GM19035 (cell line): ENCODE data around the gene TCEAL3.
A peak's percentile ranks its signal among the peaks of the same experiment; 100 is the strongest.
"Not testable (repeated sequence)": the region's sequence is repeated elsewhere in the genome, so short reads cannot be mapped to it uniquely, and the experiment has no call there.

Experiments used
- ATAC-seq: cut with Tn5 transposase; IDR thresholded peaks from one replicate; pipeline ENCODE4 v1.9.1; 2021; ENCODE audit not compliant: unreplicated experiment

Gene TCEAL3, protein sequence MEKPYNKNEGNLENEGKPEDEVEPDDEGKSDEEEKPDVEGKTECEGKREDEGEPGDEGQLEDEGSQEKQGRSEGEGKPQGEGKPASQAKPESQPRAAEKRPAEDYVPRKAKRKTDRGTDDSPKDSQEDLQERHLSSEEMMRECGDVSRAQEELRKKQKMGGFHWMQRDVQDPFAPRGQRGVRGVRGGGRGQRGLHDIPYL

GRCh38 chrX:103607364-103608305 is at the start of gene TCEAL3:
TCEAL3 (plus strand) TSS chrX:103607963; CDS start chrX:103609065, 1,102 bp downstream.
- peak; percentile 84 for ATAC-seq

- ATAC-seq = no peak
Observed at GRCh38 chrX:103560256-103560655, 47.5 kb upstream of the TCEAL3 start.

DNA sequence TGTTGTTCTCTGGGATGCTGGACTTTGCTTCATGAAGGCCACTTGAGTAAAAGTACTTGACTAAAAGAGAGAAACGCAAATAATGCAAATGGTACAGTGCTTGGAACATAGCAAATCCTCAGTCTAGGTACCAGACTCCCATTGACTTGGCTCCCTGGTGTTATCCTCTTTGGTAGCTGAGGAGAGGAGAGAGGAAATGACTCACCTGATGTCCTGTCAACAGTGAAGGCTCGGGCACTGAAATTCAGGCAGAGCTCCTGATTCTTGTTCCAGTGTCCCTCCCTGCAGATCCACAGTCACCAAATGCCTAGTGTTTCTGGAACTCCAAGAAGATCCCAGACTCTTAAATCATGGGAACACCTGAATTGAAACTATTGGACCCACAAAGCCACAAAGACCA is 45.0 kb upstream of the TCEAL3 start:
- no peak for ATAC-seq

DNA sequence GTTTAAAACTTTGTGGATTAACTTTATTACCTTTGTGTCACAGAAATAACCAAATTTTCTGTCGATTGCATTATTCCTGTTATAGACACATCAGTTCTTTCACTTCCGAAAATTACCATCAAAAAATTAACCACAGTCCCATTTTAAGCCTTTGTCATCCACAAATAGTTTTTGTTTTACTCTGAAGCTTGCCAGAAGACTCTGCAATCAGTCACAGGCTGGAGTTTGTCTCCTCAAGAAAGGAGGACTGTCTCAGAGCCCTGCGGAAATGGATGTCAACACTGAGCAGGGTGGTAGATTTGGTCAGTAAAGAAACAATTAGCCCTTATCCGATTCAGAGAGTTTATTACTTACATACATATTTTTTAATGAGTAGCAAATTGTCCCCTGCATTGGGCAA is 42.6 kb upstream of the TCEAL3 start:
- no peak for ATAC-seq

- no peak for ATAC-seq
Observed at GRCh38 chrX:103565752-103566151, 42.0 kb upstream of the TCEAL3 start.

- ATAC-seq = no peak
Observed at GRCh38 chrX:103571121-103571520, 36.6 kb upstream of the TCEAL3 start.

DNA sequence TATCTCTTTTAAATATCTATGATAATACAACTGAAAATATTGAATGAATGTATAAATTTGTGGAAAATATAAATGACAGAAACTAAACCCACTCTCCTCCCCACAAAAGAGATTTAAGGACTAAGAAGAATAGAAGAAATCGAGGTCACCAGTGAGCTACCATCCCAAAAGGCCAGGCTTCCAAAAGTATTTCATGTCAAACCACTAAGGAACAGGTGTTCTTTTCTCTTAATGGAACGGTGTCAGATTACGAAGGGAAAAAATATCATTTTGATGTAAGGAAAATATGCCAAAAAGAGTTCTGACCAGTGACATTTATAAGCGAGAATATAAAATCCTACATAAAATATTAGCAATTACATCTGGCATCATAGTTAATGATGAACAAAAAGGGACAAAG is 36.0 kb upstream of the TCEAL3 start:
- ATAC-seq = no peak

DNA sequence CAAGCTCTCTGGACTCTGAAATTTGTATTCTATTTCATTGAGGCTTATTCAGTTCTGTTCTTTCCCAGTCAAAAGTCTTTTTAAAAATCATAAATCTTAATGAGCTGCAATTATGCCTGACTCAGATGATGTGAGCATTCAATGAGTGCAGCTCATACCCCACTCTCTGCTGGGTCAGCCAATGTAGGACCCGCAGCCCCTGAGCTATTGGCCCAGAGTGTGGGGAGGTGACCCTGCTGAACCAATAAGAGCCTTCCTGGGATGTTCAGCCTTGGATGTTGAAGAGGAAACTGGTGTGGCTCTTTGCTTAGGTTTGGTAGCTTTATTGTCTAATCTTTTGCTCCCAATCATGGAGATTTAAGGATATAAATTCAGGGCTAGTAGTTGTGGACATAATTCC is 34.6 kb upstream of the TCEAL3 start:
- no peak for ATAC-seq

- no peak for ATAC-seq
Observed at GRCh38 chrX:103584596-103584995, 23.2 kb upstream of the TCEAL3 start.

DNA sequence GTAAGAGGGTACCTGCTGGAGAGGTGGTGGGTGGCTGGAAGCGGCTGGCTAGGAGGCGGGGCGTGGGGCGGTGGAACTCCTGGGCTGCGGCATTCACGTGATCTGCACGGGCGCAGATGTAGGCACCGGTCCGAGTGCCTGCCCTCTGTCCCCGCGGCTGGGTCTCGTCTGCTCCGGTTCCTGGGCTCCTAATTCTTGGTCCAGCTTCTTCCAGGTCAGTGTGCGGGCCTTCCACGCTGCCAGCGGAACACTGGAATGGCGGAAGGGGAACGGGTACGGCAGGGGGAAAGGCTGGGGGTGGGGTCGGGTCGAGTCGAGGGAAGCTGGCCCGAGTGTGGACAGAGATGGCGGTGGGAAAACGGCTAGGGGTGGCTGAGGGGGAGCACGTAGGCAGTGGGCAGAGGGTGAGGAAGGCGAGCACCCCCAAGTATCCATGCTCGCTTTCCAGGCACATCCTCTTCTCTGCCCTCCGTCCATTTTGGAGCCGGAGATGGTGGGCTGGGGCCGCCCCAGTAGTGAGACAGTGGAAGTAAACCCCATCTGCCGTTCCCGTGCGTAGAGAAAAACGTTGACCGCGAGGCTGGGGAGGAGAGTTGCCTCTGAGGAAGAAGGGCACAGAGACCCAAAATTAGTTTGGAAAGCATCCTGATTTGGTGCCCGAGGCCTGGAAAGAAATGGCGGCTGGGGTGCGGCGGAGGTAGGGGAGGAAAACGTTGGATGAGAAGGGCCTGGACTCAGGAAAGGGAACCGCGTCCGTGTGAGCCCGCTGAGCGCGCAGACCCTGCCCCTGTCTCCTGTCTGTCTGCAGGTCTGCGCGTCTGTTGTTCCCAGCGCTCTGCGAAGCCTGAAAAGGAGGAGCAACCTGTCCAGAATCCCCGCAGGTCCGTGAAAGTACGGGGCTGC is 22.1 kb upstream of the TCEAL3 start, which contains the start of gene TCEAL4:
Gene TCEAL4, plus strand, starts transcription at position 105 of the 903 bp plus-strand sequence. CDS start 1,161 bp downstream, outside the sequence.
- peak; percentile 91 for ATAC-seq

- ATAC-seq = peak; percentile 25
Observed at GRCh38 chrX:103586314-103586646, 21.5 kb upstream of the TCEAL3 start.

DNA sequence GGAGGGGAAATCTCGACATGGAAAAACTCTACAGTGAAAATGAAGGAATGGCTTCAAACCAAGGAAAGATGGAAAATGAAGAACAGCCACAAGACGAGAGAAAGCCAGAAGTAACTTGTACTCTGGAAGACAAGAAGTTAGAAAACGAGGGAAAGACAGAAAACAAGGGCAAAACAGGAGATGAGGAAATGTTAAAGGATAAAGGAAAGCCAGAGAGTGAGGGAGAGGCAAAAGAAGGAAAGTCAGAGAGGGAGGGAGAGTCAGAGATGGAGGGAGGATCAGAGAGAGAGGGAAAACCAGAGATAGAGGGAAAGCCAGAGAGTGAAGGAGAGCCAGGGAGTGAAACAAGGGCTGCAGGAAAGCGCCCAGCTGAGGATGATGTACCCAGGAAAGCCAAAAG is 21.1 kb upstream of the TCEAL3 start:
- ATAC-seq = no peak

DNA sequence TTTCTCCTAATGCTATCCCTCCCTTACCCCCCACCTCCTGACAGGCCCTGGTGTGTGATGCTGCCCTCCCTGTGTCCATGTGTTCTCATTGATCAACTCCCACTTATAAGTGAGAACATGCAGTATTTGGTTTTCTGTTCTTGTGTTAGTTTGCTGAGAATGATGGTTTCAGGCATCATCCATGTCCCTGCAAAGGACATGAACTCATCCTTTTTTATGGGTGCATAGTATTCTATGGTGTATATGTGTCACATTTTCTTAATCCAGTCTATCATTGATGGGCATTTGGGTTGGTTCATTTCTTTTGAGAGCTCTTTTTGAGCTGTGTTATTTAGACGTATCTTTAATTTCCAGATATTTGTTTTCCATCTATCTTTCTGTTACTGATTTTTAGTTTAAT is 15.5 kb upstream of the TCEAL3 start:
- not testable (repeated sequence) for ATAC-seq

DNA sequence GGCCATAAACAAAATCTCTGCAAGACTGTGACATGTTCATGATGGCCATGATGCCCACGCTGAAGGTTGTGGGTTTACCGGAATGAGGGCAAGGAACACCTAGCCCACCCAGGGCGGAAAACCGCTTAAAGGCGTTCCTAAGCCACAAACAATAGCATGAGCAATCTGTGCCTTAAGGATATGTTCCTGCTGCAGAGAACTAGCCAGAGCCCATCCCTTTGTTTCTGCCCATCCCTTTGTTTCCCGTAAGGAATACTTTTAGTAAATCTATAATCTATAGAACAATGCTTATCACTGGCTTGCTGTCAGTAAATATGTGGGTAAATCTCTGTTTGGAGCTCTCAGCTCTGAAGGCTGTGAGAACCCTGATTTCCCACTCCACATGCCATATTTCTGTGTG is 12.6 kb upstream of the TCEAL3 start:
- not testable (repeated sequence) for ATAC-seq

DNA sequence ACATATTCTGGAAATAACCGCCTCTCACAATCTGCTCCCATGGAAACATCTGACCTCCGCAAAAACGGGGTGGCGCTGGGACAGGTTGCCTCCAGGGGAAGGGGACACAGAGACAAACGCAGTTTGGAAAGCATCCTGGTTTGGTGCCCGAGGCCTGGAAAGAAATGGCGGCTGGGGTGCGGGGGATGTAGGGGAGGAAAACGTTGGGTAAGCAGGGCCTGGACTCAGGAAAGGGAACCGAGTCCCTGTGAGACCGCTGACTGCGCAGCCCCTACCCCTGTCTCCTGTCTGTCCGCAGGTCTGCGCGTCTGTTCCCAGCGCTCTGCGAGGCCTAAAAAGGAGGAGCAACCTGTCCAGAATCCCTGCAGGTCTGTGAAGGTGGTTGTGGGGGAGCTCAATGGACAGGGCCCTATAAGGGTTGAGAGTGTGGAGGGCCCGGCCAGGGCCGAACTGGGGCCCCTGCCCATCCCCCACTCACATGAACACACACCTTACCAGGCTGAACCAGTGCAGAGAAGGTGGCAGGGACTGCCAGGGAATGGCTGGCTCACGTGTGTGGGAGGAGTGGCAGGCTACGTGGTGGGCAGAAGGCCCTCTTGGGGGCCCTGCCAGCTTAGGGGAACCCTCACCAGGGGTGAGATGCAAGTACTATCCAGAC is 672 bp downstream of the TCEAL3 start:
- peak; percentile 33 for ATAC-seq

- ATAC-seq = no peak
Observed at GRCh38 chrX:103610282-103610681, 2.5 kb downstream of the TCEAL3 start.

DNA sequence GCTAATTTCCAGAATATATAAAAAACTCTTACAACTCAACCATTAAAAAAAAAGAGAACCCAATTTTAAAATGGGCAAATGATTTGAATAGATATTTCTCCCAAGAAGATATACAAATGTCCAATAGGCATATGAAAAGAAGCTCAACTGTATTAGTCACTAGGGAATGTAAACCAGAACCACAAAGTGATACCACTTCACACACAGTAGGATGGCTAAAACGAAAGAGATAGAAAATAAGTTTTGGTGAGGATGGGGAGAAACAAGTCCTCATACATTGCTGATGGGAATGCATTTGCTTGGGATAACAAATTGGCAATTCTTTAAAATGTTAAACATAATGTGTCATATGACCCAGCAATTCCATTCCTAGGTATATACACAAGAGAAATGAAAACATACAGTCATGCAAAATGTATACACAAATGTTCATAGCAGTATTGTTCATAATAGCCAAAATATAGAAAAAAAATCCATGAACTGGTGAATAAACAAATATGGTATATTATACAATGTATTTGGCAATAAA is 5.7 kb downstream of the TCEAL3 start:
- ATAC-seq = no peak

DNA sequence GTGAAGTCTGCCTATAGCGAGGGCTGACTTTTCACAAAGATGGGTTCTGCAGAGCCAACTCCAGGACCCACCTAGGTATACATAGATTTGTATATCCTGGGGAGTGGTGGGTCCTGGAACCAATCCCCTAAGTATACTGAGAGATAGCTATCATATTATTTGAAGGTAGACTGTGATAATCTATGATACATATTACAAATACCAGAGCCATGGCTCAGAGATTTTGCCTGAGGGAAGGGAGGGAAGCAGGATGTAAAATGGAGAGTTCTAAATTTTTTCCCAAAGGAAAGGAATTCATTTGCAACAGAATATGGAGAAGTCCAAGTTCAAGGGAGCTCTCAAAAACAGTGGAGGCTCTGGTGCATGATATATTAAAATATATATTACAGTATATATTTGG is 7.2 kb downstream of the TCEAL3 start:
- no peak for ATAC-seq

DNA sequence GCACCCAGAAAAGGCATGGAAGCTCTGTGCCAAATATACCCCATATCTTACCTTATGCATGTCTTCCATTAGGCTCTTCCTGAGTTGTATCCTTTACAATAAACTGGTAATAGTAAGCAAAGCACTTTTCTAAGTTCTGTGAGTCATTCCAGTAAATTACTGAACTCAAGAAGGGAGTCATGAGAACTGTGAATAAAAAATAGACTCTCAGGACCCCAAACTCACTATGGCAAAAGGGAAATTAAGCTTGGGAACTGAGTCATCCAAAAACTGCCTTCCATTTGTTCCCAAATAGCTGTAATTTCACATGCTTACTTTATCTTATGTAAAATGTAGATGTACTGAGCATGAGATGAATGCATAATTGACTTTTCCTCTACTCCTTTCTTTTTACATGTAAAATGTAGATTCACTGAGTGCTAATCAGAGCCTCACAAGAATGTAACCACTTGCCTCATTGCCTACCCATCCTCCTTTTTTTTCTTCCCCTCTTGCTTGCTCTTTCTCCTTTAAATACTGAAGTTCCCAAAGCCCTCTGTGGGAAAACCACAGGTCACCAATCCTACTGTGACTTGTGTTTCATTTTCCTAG is 8.1 kb downstream of the TCEAL3 start:
- ATAC-seq = no peak

DNA sequence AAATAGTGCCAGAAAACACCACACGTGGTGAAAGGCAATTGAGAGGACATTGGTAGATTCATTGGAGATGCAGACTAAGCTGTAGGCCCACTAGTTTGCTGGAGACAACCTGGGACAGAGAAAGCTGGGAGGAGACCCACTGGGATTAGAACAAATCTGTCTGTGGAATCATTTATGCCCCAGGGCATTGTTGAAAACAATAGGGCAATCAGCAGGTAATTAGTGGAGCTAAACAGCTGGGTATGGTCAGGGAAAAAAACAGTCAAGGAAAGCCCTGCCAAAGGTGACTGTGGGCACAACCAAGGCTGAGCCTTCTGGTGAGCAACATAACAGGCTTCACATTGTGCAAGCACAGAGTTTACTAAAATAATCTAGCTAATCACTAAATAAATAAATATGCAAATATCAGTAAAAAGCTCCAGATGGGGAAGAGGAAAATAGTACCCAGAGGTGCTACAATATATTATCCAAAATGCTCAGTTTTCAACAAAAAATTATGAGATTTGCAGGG is 9.0 kb downstream of the TCEAL3 start:
- no peak for ATAC-seq
